HepG2 (cell line): ENCODE data around the gene PRKCE.

ENCODE experiments used
- HOXA7 ChIP-seq: sonication (generic); formaldehyde crosslinking; IDR thresholded peaks from 2 replicates; pipeline ENCODE4 v1.8.1; 2022; ENCODE audit warnings: mild to moderate bottlenecking, missing genetic modification reagents, moderate library complexity
- NBN ChIP-seq: fragments of 450-650 bp; conservative IDR thresholded peaks from 2 replicates; pipeline ENCODE4 v1.6.1; 2017
- NFIC ChIP-seq: IDR thresholded peaks from 2 replicates; pipeline ENCODE4 v1.6.1; 2012; ENCODE audit warnings: mild to moderate bottlenecking, low read length, inconsistent platforms
- NONO ChIP-seq, 2 experiments: fragments of 450-650 bp in 1 of 2; sonication (generic) in 1 of 2; formaldehyde crosslinking in 1 of 2; IDR thresholded peaks in 1 of 2; conservative IDR thresholded peaks in 1 of 2; 2 replicates each; pipeline versions ENCODE4 v1.6.1 to v1.8.0; 2017 to 2022; ENCODE audit warnings: mild to moderate bottlenecking in 1 of 2, missing genetic modification reagents in 1 of 2, moderate library complexity in 1 of 2
- ONECUT2 ChIP-seq: sonication (generic); formaldehyde crosslinking; IDR thresholded peaks from 2 replicates; pipeline ENCODE4 v1.4.0; 2020; ENCODE audit warnings: missing genetic modification reagents
- SMAD9 ChIP-seq: sonication (generic); formaldehyde crosslinking; IDR thresholded peaks from 2 replicates; pipeline ENCODE4 v1.5.1; 2020; ENCODE audit warnings: mild to moderate bottlenecking, missing genetic modification reagents
- SP1 ChIP-seq, 2 experiments: fragments of 450-650 bp in 1 of 2; sonication (generic) in 1 of 2; formaldehyde crosslinking in 1 of 2; IDR thresholded peaks; 2 replicates each; pipeline versions ENCODE4 v1.4.0 to v1.6.1; 2016 to 2020; ENCODE audit warnings: missing genetic modification reagents in 1 of 2
- ZFX ChIP-seq: sonication (generic); formaldehyde crosslinking; IDR thresholded peaks from 2 replicates; pipeline ENCODE4 v1.4.0; 2020; ENCODE audit warnings: mild to moderate bottlenecking, low read depth, missing genetic modification reagents, moderate library complexity
- ZNF530 ChIP-seq: sonication (generic); formaldehyde crosslinking; IDR thresholded peaks from 2 replicates; pipeline ENCODE4 v1.5.0; 2020; ENCODE audit warnings: low read depth, mild to moderate bottlenecking, missing genetic modification reagents
- TF ChIP-seq, protein P1 (sequence below): sonication (generic); formaldehyde crosslinking; IDR thresholded peaks from 2 replicates; pipeline ENCODE4 v1.5.0; 2020; ENCODE audit warnings: mild to moderate bottlenecking, missing genetic modification reagents, borderline replicate concordance
- TF ChIP-seq, protein P2 (sequence below), 2 experiments: sonication (generic) in 1 of 2; formaldehyde crosslinking in 1 of 2; IDR thresholded peaks; 2 replicates each; pipeline versions ENCODE4 v1.5.1 to v1.6.1; 2011 to 2020; ENCODE audit warnings: borderline replicate concordance in 1 of 2, low read depth in 1 of 2, low read length in 1 of 2, mild to moderate bottlenecking in 1 of 2, missing genetic modification reagents in 1 of 2, moderate library complexity in 1 of 2

DNA sequence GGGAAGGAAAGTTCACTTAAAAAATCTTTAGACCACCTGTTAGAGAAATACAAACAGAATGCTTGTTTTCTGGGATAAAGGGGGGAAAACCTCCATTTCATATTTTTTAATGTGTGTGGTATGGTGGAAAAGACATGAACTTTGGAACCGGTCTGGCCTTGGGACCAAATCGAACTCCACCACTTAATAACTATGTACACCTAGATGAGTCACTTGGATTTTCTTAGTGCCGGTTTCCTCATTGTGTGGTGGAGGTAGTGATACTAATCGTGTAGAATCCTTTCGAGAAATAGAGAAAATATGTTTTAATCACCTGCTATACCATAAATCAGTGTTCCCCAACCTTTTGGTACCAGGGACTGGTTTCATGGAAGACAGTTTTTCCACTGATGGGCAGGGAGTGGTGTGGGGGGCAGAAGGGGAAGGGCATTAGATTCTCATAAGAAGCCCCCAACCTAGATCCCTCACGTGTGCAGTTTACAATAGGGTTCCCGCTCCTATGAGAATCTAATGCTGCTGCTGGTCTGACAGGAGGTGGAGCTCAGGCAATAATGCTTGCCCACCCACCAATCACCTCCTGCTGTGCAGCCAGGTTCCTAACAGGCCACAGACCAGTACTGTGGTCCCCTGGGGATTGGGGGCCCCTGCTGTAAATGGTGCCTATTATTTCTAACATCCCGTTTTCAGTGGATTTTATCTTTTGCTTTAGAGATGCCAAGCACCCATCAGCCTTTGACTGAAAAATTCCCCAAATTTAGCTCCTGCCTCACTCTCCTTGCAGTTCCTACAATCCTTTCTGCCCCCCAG is 308.8 kb downstream of the PRKCE start:
- TF ChIP-seq NONO (IDR thresholded peaks at IDR 0.05) (no peak), NONO (CRISPR knock-in tag; conservative IDR thresholded peaks at IDR 0.05) (no peak), ZNF530 (CRISPR knock-in tag) (no peak), HOXA7 (CRISPR knock-in tag) (no peak), NFIC (peak; percentile 66; the same call in 1 of the 2 replicates), ZFX (CRISPR knock-in tag) (no peak), SMAD9 (CRISPR knock-in tag) (no peak), NBN (no peak), ONECUT2 (CRISPR knock-in tag) (no peak), SP1 (IDR thresholded peaks at IDR 0.05) (no peak), SP1 (CRISPR knock-in tag; IDR thresholded peaks at IDR 0.05) (no peak)
- TF ChIP-seq, protein P1, sequence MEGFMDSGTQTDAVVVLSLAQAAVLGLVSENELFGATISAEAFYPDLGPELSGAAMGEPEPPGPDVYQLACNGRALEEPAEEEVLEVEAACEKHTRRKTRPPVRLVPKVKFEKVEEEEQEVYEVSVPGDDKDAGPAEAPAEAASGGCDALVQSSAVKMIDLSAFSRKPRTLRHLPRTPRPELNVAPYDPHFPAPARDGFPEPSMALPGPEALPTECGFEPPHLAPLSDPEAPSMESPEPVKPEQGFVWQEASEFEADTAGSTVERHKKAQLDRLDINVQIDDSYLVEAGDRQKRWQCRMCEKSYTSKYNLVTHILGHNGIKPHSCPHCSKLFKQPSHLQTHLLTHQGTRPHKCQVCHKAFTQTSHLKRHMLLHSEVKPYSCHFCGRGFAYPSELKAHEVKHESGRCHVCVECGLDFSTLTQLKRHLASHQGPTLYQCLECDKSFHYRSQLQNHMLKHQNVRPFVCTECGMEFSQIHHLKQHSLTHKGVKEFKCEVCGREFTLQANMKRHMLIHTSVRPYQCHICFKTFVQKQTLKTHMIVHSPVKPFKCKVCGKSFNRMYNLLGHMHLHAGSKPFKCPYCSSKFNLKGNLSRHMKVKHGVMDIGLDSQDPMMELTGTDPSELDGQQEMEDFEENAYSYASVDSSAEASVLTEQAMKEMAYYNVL (CRISPR knock-in tag) = no peak
- TF ChIP-seq, protein P2, sequence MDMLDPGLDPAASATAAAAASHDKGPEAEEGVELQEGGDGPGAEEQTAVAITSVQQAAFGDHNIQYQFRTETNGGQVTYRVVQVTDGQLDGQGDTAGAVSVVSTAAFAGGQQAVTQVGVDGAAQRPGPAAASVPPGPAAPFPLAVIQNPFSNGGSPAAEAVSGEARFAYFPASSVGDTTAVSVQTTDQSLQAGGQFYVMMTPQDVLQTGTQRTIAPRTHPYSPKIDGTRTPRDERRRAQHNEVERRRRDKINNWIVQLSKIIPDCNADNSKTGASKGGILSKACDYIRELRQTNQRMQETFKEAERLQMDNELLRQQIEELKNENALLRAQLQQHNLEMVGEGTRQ (IDR thresholded peaks at IDR 0.05; ENCODE audit: low read depth, low read length) = no peak
- TF ChIP-seq, protein P2 (CRISPR knock-in tag; IDR thresholded peaks at IDR 0.05; ENCODE audit: borderline replicate concordance) = no peak
